ENCODE data around the gene LY9.
A peak's percentile ranks its signal among the peaks of the same experiment; 100 is the strongest.

LY9 gene, protein sequence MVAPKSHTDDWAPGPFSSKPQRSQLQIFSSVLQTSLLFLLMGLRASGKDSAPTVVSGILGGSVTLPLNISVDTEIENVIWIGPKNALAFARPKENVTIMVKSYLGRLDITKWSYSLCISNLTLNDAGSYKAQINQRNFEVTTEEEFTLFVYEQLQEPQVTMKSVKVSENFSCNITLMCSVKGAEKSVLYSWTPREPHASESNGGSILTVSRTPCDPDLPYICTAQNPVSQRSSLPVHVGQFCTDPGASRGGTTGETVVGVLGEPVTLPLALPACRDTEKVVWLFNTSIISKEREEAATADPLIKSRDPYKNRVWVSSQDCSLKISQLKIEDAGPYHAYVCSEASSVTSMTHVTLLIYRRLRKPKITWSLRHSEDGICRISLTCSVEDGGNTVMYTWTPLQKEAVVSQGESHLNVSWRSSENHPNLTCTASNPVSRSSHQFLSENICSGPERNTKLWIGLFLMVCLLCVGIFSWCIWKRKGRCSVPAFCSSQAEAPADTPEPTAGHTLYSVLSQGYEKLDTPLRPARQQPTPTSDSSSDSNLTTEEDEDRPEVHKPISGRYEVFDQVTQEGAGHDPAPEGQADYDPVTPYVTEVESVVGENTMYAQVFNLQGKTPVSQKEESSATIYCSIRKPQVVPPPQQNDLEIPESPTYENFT

DNA sequence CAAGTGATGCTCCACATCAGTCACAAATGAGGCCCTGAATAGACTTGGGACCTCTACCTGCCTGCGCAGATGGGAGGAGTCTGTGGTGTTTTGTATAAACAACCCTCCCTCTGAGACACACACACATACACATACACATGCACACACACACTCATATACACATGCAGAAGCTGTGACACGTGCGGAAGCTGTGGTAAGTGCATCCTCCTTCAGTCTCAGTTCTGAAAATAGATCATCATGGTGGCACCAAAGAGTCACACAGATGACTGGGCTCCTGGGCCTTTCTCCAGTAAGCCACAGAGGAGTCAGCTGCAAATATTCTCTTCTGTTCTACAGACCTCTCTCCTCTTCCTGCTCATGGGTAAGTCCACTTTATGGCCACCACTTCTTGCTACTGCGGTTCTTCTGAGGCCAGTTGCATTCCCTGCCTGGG lies at the start of gene LY9:
LY9 (plus strand) TSS at position 224 of the 433 bp plus-strand sequence; CDS start at position 238, 14 bp downstream.
- peak in 2 of 3 experiments; percentile 64 to 67 for DNase-seq (ENCODE audit: low read depth in 3 of 3)

DNA sequence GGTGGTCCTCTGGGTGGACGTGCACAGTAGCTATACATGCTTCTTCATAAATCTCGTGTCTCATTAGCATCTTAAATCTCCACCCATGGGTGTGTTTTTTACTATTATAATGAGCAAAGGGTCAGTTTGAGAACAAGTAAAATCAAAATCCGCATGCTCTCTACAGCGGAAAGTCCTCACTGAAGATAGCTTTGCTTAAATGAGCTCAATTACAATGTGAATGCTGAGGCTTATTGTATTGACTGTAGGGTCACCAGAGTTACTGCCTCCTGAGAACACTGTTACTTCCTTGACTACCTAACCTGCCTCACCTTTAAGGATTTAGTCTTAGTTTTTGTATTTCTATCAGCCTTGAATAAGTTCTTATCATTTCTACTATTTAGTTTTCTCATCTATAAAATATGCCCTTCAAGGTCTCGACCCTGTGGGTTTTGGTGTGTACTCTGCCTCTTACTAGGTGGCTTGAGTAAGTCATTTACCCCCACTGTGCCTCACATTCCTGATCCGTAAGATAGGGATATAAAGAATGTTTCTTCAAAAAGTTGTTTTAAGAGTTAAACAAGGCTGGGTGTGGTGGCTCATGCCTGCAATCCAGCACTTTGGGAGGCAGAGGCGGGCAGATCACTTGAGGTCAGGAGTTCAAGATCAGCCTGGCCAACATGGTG lies 49.0 kb upstream of the LY9 start:
- DNase-seq (ENCODE audit: low read depth in 3 of 3), result no peak

DNA sequence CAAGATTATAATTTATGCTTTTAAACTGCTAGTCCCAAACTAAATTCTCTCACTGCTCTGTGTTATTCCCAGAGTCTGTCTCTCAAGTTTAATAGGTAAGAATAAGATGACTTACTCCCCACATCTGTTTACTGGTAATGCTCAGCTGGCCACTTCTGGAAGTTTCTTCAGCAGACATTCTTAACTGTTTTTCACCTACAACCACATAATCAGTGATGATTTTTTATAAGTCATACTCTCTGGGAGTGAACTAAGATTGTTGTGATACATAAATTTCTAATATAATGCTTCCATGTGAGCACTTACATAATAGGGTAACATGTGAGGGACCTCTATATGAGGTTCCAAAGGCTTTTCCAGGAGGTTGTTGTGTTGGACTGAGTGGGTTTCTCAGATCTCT lies 48.3 kb upstream of the LY9 start:
- DNase-seq (ENCODE audit: low read depth in 3 of 3), result no peak

DNA sequence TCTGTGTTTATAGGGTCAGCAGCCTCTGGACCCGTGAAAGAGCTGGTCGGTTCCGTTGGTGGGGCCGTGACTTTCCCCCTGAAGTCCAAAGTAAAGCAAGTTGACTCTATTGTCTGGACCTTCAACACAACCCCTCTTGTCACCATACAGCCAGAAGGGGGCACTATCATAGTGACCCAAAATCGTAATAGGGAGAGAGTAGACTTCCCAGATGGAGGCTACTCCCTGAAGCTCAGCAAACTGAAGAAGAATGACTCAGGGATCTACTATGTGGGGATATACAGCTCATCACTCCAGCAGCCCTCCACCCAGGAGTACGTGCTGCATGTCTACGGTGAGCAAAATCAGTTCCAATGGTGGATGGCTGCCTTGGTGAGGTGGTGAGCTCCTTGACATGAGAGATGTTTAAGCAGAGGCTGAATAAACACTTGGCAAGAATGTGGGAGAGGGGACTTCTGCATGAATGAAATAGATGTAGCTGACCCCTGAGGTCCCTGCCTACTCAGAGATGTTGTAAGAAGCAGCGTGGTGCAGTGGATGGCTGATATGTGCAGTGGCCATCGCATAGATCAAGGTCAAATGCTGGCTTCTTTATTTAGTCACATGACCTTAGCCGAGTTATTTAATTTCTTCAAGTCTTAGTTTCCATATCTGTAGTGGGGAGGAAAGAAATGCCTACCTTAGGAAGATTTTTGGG lies 47.6 kb upstream of the LY9 start:
- DNase-seq (ENCODE audit: low read depth in 3 of 3), result no peak

GRCh38 chr1:160748878-160749269 lies 47.1 kb upstream of the LY9 start:
- no peak for DNase-seq (ENCODE audit: low read depth in 3 of 3)

DNA sequence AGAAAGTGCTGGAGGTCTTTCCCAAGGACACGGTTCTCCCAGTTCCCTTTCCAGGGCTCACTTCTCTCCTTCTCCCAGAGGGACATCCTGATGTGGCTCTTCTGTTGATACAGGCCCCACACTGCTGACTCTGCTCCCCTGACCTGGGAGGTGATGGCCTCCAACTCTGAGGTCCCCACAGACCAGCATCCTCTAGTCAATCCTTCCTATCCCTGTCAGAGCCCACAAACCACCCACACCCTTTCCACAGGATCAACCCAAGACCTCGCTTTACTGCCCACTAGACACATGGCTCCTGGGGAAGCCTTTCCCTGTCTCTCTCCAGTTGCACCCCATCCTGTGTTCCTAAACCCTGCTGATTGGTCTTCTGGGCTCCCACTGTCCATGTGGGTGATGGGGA lies 45.4 kb upstream of the LY9 start:
- DNase-seq (ENCODE audit: low read depth in 3 of 3), result no peak

- no peak for DNase-seq (ENCODE audit: low read depth in 3 of 3)
Measured at GRCh38 chr1:160752406-160752805, 43.6 kb upstream of the LY9 start.

- no peak for DNase-seq (ENCODE audit: low read depth in 3 of 3)
Measured at GRCh38 chr1:160752924-160753323, 43.0 kb upstream of the LY9 start.

DNA sequence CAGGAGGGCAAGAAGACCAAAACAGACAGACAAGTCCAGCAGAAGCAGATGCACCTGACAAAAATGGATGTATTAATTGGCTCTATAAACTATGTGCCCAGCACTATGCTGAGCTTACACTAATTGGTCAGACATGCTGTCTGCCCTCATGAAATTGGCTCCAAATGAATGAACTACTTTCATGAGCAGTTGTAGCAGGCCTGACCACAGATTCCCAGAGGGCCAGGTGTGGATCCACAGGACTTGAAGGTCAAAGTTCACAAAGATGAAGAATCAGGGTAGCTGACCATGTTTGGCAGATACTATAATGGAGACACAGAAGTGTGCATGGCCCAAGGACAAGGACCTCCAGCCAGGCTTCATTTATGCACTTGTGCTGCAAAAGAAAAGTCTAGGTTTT lies 42.4 kb upstream of the LY9 start:
- no peak for DNase-seq (ENCODE audit: low read depth in 3 of 3)

DNA sequence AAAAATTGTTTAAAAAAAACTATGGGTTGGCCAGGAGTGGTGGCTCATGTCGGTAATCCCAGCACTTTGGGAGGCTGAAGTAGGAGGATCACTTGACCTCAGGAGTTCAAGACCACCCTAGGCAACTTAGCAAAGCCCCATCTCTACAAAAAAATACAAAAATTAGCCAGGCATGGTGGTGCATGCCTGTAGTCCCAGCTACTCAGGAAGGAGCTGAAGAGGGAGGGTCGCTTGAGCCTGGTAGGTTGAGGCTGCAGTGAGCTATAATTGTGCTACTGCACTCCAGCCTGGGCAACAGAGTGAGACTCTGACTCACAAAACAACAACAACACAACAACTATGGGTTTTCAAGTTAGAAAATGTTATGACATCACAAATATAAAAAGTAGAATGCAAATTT lies 40.5 kb upstream of the LY9 start:
- no peak for DNase-seq (ENCODE audit: low read depth in 3 of 3)

DNA sequence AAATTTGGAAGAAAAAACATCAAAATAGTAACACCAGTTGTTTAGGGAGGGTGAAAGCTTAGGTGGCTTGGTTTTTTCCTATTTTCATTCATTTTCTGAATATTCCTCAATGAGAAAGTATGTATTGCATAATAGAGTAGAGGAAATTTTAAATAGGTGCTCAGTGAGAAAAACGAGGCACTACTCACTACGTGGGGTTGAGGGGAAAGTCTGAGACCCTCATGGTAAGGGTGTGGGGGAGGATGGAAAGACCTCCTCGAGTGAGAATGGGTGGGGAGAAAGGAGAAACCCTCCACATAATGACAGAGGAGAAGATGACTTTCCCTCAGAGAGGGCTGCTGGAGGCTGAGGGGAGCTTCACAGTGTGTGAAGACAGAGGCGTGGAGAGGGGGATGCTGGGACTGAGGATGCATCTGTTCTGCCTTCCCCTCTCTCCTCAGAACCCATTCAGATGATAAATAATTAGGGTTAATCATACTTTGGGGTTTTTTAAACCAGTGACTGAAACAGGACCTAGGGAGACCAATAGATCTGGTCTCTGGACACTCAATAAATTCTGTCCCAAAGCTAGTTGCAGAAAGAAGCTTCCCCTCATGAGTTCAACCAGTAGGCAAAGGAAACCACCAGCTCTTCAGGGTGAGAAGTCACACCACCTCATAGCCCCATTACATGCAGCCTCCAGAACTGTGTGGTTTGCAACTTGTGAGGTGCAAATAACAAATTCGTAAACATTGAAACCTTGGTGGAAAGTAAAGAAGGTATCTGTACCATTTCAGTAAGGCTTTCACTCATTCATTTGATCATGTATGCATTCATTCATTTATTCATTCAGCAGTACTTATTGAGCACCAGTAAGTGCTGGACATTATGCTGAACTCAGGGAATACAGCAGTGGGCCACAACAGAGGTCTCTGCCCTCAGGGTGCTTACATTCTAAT lies 39.8 kb upstream of the LY9 start:
- DNase-seq (ENCODE audit: low read depth in 3 of 3), result no peak

DNA sequence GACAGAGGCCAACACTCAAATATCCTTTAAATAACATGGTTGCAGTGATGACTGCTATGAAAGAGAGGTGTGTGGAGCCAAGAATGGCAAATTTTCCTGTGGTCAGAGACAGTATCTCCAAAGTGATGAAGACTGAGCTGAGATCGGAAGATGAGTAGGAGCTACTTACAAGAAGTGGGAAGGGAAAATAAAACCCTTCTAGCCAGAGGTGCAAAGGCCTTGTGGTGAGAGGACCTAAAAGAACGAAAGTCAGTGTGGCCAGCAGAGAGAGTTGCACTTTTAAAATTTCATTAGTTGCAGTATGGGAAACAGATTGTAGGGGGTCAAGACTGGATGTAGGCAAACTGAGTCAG lies 39.1 kb upstream of the LY9 start:
- DNase-seq (ENCODE audit: low read depth in 3 of 3), result no peak

- no peak for DNase-seq (ENCODE audit: low read depth in 3 of 3)
Measured at GRCh38 chr1:160758521-160758920, 37.5 kb upstream of the LY9 start.

DNA sequence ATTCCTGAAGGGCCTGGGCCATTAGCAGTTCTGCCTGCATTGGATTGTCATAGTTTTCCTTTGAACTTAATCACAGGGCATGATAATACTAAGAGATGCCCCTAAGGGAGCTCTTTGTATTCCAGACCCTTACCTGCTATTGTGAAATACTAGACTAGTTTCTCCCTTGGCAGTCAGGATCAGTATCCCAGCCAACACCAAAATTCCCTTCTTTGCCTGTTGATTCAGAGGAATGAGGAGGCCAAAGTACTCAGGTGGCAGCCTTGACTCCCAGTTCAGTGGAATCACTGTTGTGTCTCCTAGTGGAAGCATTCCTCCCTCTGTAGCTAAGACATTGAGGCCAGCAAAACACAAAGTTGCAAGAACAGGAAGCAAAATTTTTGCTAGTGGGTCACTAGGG lies 36.2 kb upstream of the LY9 start:
- DNase-seq (ENCODE audit: low read depth in 3 of 3), result no peak

DNA sequence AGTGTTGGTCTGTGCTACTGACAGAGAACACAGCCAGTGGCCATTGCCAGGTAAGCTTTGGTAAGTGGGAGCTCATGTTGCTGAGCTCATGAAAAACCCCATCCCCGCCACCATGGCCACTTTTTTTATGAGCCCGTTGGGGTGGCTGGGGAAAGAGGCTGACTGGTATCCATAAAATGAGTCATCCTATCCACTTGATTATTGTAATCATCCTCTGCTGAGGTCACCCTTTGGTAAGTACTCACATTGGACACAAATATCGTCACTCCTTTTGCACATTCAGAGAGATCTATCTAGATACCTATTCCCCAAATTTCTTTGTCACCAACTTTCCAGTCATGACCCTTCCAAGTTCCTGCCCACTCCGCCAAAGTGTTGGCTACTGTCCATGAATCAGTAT lies 34.9 kb upstream of the LY9 start:
- DNase-seq (ENCODE audit: low read depth in 3 of 3), result no peak

GRCh38 chr1:160761886-160762285 lies 34.1 kb upstream of the LY9 start:
- no peak for DNase-seq (ENCODE audit: low read depth in 3 of 3)

DNA sequence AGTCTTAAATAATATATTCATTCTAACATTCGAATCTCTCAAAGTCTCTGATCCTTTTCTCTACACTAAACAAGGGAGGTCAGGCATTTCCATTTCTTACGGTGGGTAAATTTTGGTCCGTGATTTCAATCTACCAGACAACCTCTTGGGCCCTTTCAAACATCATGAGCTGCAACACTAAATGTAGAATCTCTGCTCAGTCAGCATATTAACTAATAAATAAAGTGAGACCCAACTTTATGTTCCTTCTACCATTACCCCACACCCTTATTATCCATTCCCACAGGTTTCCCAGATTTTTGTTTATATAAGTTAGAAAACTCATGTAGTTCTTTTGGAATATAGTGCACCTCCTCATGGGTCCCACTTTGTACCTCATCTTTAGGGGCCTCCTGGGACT lies 32.0 kb upstream of the LY9 start:
- no peak for DNase-seq (ENCODE audit: low read depth in 3 of 3)

DNA sequence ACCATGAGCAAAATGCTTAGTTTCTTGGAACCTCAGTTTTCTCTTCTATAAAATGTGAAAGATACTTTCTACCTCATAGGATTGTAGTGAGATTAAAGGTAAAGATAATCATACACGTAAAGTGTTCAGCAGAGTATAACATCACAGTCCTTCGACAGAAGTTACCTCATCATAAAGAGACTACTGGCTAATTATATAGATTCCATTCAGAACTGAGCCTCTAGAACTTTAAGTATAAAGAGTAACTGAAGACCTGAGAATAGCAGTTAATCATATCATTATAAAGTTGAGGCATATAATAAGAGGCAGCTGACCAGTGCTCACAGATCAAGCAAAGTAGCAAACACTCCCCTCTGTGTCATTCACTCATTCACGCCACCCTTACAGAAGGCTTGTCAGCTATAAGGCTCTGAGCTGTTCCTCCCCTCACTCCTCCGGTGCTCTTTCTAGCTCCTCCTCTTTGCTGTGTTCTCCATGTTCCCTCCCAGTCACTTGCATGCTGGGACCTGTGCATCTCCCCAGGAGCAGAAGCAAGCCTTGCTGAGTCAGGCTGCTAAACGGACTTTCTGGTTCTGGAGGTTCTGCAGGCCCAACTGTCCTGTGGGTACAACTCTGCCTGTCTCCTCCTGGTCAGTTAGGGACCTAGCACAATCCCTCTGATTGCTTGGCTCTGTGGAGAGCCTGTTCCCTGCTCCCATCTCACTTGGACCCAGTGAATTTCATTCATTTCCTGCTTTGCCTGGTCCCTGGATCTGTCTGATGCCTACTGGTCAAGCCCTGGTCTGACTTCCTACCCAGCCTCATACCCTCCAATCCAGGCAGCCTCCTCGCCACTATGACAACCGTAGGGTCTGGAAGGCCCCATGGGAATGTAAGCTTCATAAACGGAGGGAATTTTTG lies 28.3 kb upstream of the LY9 start:
- peak in 1 of 3 experiments; percentile 25 for DNase-seq (ENCODE audit: low read depth in 3 of 3)

DNA sequence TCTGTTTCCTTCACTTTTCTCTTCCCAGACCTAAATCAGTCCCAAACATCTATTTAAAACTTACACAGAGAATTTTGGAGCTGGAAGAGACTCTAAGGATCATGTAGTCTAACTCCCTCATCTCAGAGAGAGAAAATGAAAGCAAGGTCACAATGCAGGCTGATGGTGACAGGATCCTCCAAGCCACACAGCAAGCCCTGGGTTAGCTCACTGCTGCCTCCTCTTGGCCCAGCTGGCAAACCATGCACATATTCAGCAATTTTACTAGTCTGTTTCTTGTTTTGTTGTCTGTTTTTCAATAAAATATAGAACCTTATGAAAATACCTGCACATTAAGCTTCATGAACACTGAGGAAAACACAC lies 27.7 kb upstream of the LY9 start:
- peak; percentile 63 to 74 (median 74) for DNase-seq (ENCODE audit: low read depth in 3 of 3)

DNA sequence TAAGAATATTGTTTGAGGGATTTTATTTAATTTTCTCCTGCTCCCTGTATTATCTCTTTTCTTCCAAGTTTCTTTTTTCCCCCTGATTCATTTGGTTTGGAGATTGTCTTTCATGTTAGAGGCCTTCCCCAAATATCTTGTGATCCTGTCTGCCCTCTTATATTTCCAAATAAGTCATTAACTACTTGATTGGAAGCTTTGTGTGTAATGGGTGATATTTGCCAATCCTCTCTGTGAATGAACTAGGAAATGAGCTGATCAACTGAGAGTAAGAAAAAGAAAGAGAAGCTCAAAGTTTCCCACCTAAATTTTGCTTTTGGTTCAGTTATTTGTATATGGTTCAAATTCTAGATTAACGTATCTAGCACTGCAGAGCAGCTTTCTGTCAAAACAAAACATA lies 23.6 kb upstream of the LY9 start:
- DNase-seq (ENCODE audit: low read depth in 3 of 3), result no peak

Data from stimulated activated CD4-positive, alpha-beta T cell treated with anti-CD3 and anti-CD28 coated beads, TNF-alpha, amount 100 ng/mL, for 4 hours (primary cell).